Psoas muscle (tissue), 8 donors: ENCODE measurements around the gene MPRIP. TPM values are rescaled to one million over a fixed set of nuclear protein-coding genes. Genes with fewer than 3 reads are reported as not detected.
"Not testable (repeated sequence)": the region's sequence is repeated elsewhere in the genome, so short reads cannot be mapped to it uniquely, and the experiment has no call there.

ENCODE experiments used
- ATAC-seq, 4 donors: fragments of 200-7000 bp; cut with Tn5 transposase; one replicate each; pipeline ENCODE4 v1.9.1; 2020; ENCODE audit warnings: moderate library complexity in 3 of 4, mild to moderate bottlenecking in 2 of 4
- DNase-seq, 2 donors: peaks; one replicate each; pipeline ENCODE4 v3.0.0-alpha.2; 2020
- H3K27ac ChIP-seq: fragments of 200-600 bp; one replicate; pipeline ENCODE4 v1.8.0; 2022
- H3K27me3 ChIP-seq, 3 donors: fragments of 200-600 bp in 1 of 3; one replicate each; pipeline versions ENCODE4 v1.6.1 to v1.8.0; 2013 to 2022; ENCODE audit warnings: low read length in 2 of 3, mild to moderate bottlenecking in 2 of 3, moderate library complexity in 1 of 3; ENCODE audit not compliant: insufficient read depth in 3 of 3
- H3K36me3 ChIP-seq, 2 donors: fragments of 200-600 bp in 1 of 2; one replicate each; pipeline versions ENCODE4 v1.6.1 to v1.8.0; 2013 to 2022; ENCODE audit warnings: low read depth in 1 of 2, mild to moderate bottlenecking in 1 of 2, moderate library complexity in 1 of 2; ENCODE audit not compliant: insufficient read depth in 1 of 2
- H3K4me1 ChIP-seq: fragments of 200-600 bp; one replicate; pipeline ENCODE4 v1.8.0; 2022
- H3K4me3 ChIP-seq: fragments of 200-600 bp; one replicate; pipeline ENCODE4 v1.8.0; 2022; ENCODE audit warnings: mild to moderate bottlenecking
- H3K9me3 ChIP-seq: fragments of 200-600 bp; one replicate; pipeline ENCODE4 v1.8.0; 2022
- WGBS, 3 donors: extraction: QIAGEN DNeasy Blood & Tissue Kit; methylation state at CpG; one replicate each; pipeline versions ENCODE4 v1.1.6 to v1.1.7; 2013; 5-methylcytosine and 5-hydroxymethylcytosine counted together
- intact Hi-C, 2 donors: fragments of 100-400 bp; cut with DNase I; formaldehyde crosslinking; loops; one replicate each; pipeline versions ENCODE4 v1.11.0 to v1.14.2; 2022
- polyA plus RNA-seq, 3 donors: library from polyadenylated mRNA; stranded (reverse); fragments of 200-250 nt; gene quantifications; one replicate each; pipeline ENCODE4 v1.2.3, GENCODE V29; 2013
- total RNA-seq, 4 donors: library from RNA; stranded (reverse); fragmentation: NEBNext Ultra II Directional in 2 of 4; extraction: Animal tissue kit (Norgen Biotek cat#: 25700) in 2 of 4; gene quantifications; one replicate each; pipeline versions ENCODE4 v1.2.1 to v1.2.4, GENCODE V29; 2021 to 2023
- TF ChIP-seq, protein P1 (sequence below): fragments of 200-600 bp; IDR thresholded peaks from one replicate; pipeline ENCODE4 v1.8.0; 2022; ENCODE audit warnings: antibody characterized with exemption
- donor health status: healthy with polysubstance abuse.
- donor health status: DM: no; HTN: no; CAD: no; lungs with moderate emphysema.
- donor health status: Bipolar disorder and iron deficiency.
- donor health status: healthy.
- donor health status: DM: yes; HTN: yes; CAD: no.
- donor health status: DM: no; HTN: no; CAD: no.
- donor health status: DM: no; HTN: no; CAD: no.
- donor health status: DM: yes; HTN: yes; CAD: no.

The MPRIP gene
- total and polyA plus RNA-seq, 7 donors, result 142 to 322 (median 244) TPM

DNA sequence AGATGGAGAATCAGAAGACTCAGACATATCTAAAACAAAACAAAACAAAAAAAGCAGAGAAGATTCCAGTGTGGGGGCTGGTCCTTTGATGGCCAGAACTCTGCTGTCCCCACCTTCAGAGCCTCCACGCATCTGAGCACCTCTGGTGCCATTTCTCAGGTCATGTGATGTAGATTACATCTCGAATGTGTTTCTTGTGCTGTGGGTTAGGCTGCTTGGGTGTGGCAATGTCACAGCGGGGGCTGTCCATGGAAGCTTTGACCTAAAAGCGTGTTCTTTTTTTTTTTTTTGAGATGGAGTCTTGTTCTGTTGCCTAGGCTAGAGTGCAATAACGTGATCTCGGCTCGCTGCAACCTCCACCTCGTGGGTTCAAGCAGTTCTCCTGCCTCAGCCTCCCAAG, 112.7 kb downstream of the MPRIP start:
- TF ChIP-seq, protein P1, sequence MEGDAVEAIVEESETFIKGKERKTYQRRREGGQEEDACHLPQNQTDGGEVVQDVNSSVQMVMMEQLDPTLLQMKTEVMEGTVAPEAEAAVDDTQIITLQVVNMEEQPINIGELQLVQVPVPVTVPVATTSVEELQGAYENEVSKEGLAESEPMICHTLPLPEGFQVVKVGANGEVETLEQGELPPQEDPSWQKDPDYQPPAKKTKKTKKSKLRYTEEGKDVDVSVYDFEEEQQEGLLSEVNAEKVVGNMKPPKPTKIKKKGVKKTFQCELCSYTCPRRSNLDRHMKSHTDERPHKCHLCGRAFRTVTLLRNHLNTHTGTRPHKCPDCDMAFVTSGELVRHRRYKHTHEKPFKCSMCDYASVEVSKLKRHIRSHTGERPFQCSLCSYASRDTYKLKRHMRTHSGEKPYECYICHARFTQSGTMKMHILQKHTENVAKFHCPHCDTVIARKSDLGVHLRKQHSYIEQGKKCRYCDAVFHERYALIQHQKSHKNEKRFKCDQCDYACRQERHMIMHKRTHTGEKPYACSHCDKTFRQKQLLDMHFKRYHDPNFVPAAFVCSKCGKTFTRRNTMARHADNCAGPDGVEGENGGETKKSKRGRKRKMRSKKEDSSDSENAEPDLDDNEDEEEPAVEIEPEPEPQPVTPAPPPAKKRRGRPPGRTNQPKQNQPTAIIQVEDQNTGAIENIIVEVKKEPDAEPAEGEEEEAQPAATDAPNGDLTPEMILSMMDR, result no peak
- ATAC-seq, result no peak
- Histone ChIP-seq H3K9me3 (no peaks in the 10 kb centered on the region), H3K27ac (no peak overlapping the region), H3K27me3 (no peaks in the 10 kb centered on the region), H3K36me3 (peaks cover 15 to 78% of the 10 kb centered on the region in 2 donors), H3K4me3 (no peak overlapping the region), H3K4me1 (peaks cover 33% of the 10 kb centered on the region)
- intact Hi-C loops, result loop anchor here in 1 of 2 donors (5.0 kb wide), 2 partner anchors 32 to 153 kb away; no protein-coding TSS in a partner anchor
- no peak for DNase-seq
- 90 to 97% (median 91%) methylated on average over 8 of the region's 8 CpGs for WGBS, 3 donors

DNA sequence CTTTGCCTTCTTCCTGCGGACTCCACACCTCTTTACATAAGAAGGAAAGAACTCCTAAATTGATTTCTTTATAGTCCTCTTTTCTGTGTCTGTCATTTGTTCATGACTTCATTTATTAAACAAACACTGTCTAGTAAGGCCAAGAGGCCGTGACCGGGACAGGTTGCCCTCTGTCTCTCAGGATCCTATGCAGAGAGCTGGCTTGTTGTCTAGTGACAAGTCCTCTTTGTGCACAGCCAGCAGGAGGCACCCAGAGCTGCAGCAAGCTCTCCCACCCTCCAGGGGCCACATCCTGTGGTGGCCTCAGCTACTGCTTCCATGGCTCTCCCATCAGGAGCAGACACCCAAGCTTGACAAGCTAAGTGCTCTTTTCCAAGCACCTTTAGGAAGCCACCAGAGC, 113.3 kb downstream of the MPRIP start:
- H3K27ac ChIP-seq, result no peak overlapping the region
- peaks cover 29% of the 10 kb centered on the region for H3K4me1 ChIP-seq
- no peak for ATAC-seq
- TF ChIP-seq, protein P1, result no peak
- H3K9me3 ChIP-seq, result no peaks in the 10 kb centered on the region
- no peak for DNase-seq
- 92 to 97% (median 94%) methylated on average over 3 of the region's 3 CpGs for WGBS, 3 donors
- no peaks in the 10 kb centered on the region for H3K27me3 ChIP-seq
- no peak overlapping the region for H3K4me3 ChIP-seq
- intact Hi-C loops, result no loop called here
- peaks cover 15 to 79% of the 10 kb centered on the region in 2 donors for H3K36me3 ChIP-seq

DNA sequence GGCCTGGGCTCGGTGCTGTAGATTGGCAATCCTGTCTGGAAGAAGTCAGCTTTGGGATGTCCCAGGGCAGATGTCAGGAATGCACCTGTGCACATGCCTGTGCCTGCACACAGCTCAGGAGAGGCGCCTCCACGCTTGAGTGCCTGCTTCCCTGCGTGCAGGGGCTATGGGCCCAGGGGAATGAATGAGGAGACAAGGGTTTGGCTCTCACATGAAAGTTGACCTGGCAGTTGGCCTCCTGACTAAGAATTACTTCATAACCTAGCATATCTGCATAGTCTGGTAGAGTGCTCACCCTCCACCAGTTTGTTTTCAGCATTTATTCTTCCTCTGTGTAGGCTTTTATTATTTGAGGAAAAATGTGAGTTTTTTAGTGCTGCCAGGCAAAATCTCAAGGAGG, 113.8 kb downstream of the MPRIP start:
- peaks cover 16 to 80% of the 10 kb centered on the region in 2 donors for H3K36me3 ChIP-seq

DNA sequence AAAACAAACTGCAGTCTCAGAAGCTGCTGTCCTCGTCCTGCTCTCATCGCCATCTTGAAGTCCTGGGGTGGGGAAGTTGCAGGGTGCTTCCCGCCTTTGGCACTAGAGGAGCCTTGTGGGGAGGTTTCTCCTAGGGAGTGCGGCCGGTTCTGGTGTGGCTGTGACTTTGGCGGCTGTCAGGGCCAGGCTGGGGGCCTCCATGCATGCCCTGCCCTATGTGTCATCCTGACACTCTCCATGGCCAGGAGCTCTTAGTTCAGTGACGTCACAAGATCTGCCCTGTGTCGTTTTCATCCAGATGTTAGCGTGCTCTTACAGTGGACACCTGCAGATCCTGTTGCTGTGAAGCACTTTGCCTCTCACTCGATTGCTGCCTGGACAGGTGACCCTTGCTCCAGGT, 114.3 kb downstream of the MPRIP start:
- intact Hi-C loops, result no loop called here
- no peak for DNase-seq
- H3K27me3 ChIP-seq, result no peaks in the 10 kb centered on the region
- WGBS, 3 donors, result 72 to 85% (median 75%) methylated on average over 10 of the region's 10 CpGs
- peaks cover 18 to 84% of the 10 kb centered on the region in 2 donors for H3K36me3 ChIP-seq
- H3K4me3 ChIP-seq, result no peak overlapping the region
- no peak for ATAC-seq
- TF ChIP-seq, protein P1, result no peak
- no peaks in the 10 kb centered on the region for H3K9me3 ChIP-seq
- H3K27ac ChIP-seq, result peak overlapping the region; percentile 30
- H3K4me1 ChIP-seq, result peaks cover 20% of the 10 kb centered on the region

More for the DNA sequence above, 113.8 kb downstream of the MPRIP start:
- Histone ChIP-seq H3K27ac (no peak overlapping the region), H3K27me3 (no peaks in the 10 kb centered on the region), H3K4me1 (peaks cover 24% of the 10 kb centered on the region), H3K4me3 (no peak overlapping the region), H3K9me3 (no peaks in the 10 kb centered on the region)
- TF ChIP-seq, protein P1, result no peak
- ATAC-seq (no peak), DNase-seq (no peak)
- WGBS, 3 donors, result 37 to 65% (median 46%) methylated on average over 4 of the region's 4 CpGs
- intact Hi-C loops, result no loop called here

DNA sequence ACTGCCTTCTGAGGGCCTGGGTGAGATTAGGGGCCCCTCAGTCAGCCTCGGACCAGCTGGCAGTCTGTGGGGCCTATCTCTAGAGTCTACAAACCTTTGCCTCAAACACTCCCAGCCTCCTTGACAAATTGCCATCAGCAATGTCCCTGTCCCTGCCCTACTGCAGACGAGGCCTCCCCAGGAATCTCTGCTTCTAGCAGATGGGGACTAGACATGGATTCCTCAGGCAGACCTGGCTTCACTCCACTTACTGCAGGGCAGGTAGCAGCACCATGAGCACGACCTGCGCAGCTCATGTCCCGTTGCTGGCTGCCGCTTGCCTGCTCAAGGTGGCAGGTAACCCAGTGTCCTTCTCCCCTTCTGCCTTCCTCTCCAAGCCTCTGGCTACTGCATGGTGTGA, 114.8 kb downstream of the MPRIP start:
- Histone ChIP-seq H3K27me3 (no peaks in the 10 kb centered on the region), H3K4me3 (no peak overlapping the region), H3K4me1 (peaks cover 15% of the 10 kb centered on the region), H3K9me3 (no peaks in the 10 kb centered on the region), H3K27ac (peak overlapping the region; percentile 30), H3K36me3 (peaks cover 18 to 89% of the 10 kb centered on the region in 2 donors)
- TF ChIP-seq, protein P1, result no peak
- ATAC-seq (no peak), DNase-seq (no peak)
- WGBS, 3 donors, result 83 to 94% (median 86%) methylated on average over 6 of the region's 6 CpGs
- intact Hi-C loops, result no loop called here

DNA sequence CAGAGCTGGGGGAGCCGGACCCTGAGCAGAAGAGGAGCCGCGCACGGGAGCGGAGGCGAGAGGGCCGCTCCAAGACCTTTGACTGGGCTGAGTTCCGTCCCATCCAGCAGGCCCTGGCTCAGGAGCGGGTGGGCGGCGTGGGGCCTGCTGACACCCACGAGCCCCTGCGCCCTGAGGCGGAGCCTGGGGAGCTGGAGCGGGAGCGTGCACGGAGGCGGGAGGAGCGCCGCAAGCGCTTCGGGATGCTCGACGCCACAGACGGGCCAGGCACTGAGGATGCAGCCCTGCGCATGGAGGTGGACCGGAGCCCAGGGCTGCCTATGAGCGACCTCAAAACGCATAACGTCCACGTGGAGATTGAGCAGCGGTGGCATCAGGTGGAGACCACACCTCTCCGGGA, 116.2 kb downstream of the MPRIP start:
- H3K27me3 ChIP-seq, DNase-seq, H3K9me3 ChIP-seq, H3K4me3 ChIP-seq, intact Hi-C loops, H3K4me1 ChIP-seq, ATAC-seq, H3K27ac ChIP-seq: not testable (repeated sequence)
- H3K36me3 ChIP-seq, result peaks cover 13 to 99% of the 10 kb centered on the region in 2 donors
- 94 to 96% (median 95%) methylated on average over 30 to 33 of the region's 33 CpGs for WGBS, 3 donors
